Suprapubic skin (tissue), 3 donors: Measurements from ENCODE around the gene ANKRD28.

Experiments used
- POLR2A ChIP-seq, 2 donors: fragments of 450-650 bp; IDR thresholded peaks; one replicate each; pipeline ENCODE4 v1.6.1; 2017; ENCODE audit warnings: antibody characterized with exemption in 2 of 2, mild to moderate bottlenecking in 2 of 2, moderate library complexity in 2 of 2
- TF ChIP-seq, protein P1 (sequence below), 2 donors: fragments of 200-600 bp in 1 of 2; fragments of 450-650 bp in 1 of 2; sonication (generic) in 1 of 2; IDR thresholded peaks; one replicate each; pipeline ENCODE4 v1.5.1; 2016 to 2019; ENCODE audit warnings: antibody characterized with exemption in 2 of 2, mild to moderate bottlenecking in 1 of 2, moderate library complexity in 1 of 2

DNA sequence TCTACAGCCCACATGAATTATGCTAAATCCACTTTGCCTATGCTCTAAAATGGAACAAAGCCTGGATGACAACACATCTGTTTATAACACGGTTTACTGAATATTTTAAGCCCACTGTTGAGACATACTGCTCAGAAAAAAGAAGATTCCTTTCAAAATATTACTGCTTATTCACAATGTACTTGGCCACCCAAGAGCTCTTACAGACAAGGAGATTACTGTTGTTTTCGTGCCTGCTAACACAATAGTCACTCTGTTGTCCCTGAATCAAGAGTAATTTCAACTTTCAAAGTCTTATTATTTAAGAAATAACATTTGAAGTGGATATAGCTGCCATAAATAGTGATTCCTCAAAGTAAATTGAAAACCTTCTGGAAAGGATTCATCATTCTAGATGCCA is 70.9 kb downstream of the ANKRD28 start:
- TF ChIP-seq, protein P1, sequence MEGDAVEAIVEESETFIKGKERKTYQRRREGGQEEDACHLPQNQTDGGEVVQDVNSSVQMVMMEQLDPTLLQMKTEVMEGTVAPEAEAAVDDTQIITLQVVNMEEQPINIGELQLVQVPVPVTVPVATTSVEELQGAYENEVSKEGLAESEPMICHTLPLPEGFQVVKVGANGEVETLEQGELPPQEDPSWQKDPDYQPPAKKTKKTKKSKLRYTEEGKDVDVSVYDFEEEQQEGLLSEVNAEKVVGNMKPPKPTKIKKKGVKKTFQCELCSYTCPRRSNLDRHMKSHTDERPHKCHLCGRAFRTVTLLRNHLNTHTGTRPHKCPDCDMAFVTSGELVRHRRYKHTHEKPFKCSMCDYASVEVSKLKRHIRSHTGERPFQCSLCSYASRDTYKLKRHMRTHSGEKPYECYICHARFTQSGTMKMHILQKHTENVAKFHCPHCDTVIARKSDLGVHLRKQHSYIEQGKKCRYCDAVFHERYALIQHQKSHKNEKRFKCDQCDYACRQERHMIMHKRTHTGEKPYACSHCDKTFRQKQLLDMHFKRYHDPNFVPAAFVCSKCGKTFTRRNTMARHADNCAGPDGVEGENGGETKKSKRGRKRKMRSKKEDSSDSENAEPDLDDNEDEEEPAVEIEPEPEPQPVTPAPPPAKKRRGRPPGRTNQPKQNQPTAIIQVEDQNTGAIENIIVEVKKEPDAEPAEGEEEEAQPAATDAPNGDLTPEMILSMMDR (IDR thresholded peaks at IDR 0.05): no peak
- TF ChIP-seq POLR2A (IDR thresholded peaks at IDR 0.05): no peak
